H1 (cell line): ENCODE results near the gene NDUFS7. TPM values are rescaled to one million over a fixed set of nuclear protein-coding genes. Genes with fewer than 3 reads are reported as not detected.

Experiments
- CTCF ChIA-PET: fragments of 300-600 bp; sonication (Branson Sonifier 250); formaldehyde crosslinking; loops from one replicate; lab custom pipeline; 2021; ENCODE audit not compliant: partially characterized antibody; lab: Charles Lee
- POLR2A ChIA-PET: fragments of 300-600 bp; sonication (Branson Sonifier 250); formaldehyde crosslinking; loops from one replicate; lab custom pipeline; 2021; ENCODE audit warnings: inconsistent platforms; ENCODE audit not compliant: partially characterized antibody; lab: Charles Lee
- DNase-seq, 2 experiments: peaks; one replicate each; pipeline versions ENCODE4 v3.0.0 to v3.0.0-alpha.2; 2010 to 2022; ENCODE audit warnings: low spot score in 2 of 2, low read depth in 1 of 2, mixed read lengths in 1 of 2
- FAIRE-seq: peaks from 2 replicates; lab custom pipeline; 2011; peaks lifted over from hg19 to GRCh38; lab: Jason Lieb, UNC
- H2AFZ ChIP-seq: 2 replicates; pipeline ENCODE4 v1.8.1; 2012; ENCODE audit warnings: low read length, inconsistent platforms
- H2AK5ac ChIP-seq: 2 replicates; pipeline ENCODE4 v1.6.1; 2013; ENCODE audit warnings: low read depth, low read length
- H2BK120ac ChIP-seq: replicated peaks from 2 replicates; pipeline ENCODE3; 2013; ENCODE audit warnings: low read depth, low read length, inconsistent platforms
- H2BK12ac ChIP-seq: 2 replicates; pipeline ENCODE4 v1.6.1; 2013; ENCODE audit warnings: low read depth, low read length
- H2BK15ac ChIP-seq: 2 replicates; pipeline ENCODE4 v1.6.1; 2013; ENCODE audit warnings: low read length
- H2BK20ac ChIP-seq: 2 replicates; pipeline ENCODE4 v1.6.1; 2013; ENCODE audit warnings: low read length
- H2BK5ac ChIP-seq: 2 replicates; pipeline ENCODE4 v1.6.1; 2013; ENCODE audit warnings: low read depth, low read length
- H3K14ac ChIP-seq: 2 replicates; pipeline ENCODE4 v1.6.1; 2013; ENCODE audit warnings: inconsistent platforms; ENCODE audit not compliant: insufficient read length
- H3K18ac ChIP-seq: 2 replicates; pipeline ENCODE4 v1.6.1; 2013; ENCODE audit warnings: low read length; ENCODE audit errors: extremely low read depth
- H3K23ac ChIP-seq: 2 replicates; pipeline ENCODE4 v1.6.1; 2013; ENCODE audit warnings: inconsistent platforms; ENCODE audit not compliant: insufficient read length
- H3K23me2 ChIP-seq: 2 replicates; pipeline ENCODE4 v1.6.1; 2013; ENCODE audit warnings: low read depth, low read length
- H3K27ac ChIP-seq: 2 replicates; pipeline ENCODE4 v1.6.1; 2011; ENCODE audit warnings: low read depth, low read length, inconsistent platforms
- H3K27me3 ChIP-seq, 4 experiments: replicated peaks in 1 of 4; 1 replicate in 1 of 4; 2 replicates in 3 of 4; pipeline versions ENCODE4 v1.6.1 to v1.8.1; 2011 to 2013; ENCODE audit warnings: low read length in 3 of 4, mild to moderate bottlenecking in 3 of 4, inconsistent platforms in 2 of 4, mixed read lengths in 2 of 4, moderate library complexity in 1 of 4; ENCODE audit not compliant: control insufficient read depth in 3 of 4, insufficient read depth in 3 of 4; ENCODE audit errors: extremely low read depth in 1 of 4
- H3K36me3 ChIP-seq, 4 experiments: 2 replicates each; pipeline versions ENCODE4 v1.6.1 to v1.8.1; 2011 to 2013; ENCODE audit warnings: mild to moderate bottlenecking in 4 of 4, low read length in 3 of 4, moderate library complexity in 2 of 4, control low read depth in 1 of 4, inconsistent platforms in 1 of 4; ENCODE audit not compliant: insufficient read depth in 4 of 4, control insufficient read depth in 2 of 4
- H3K4ac ChIP-seq: replicated peaks from 2 replicates; pipeline ENCODE3; 2013; ENCODE audit warnings: low read length, low read depth, mixed read lengths, inconsistent platforms; ENCODE audit not compliant: insufficient read length
- H3K4me1 ChIP-seq, 4 experiments: replicated peaks in 1 of 4; 1 replicate in 1 of 4; 2 replicates in 3 of 4; pipeline versions ENCODE4 v1.6.1 to v1.8.1; 2011 to 2013; ENCODE audit warnings: low read length in 3 of 4, inconsistent platforms in 2 of 4, mixed read lengths in 1 of 4; ENCODE audit not compliant: insufficient read depth in 4 of 4, control insufficient read depth in 3 of 4
- H3K4me2 ChIP-seq, 2 experiments: 2 replicates each; pipeline versions ENCODE4 v1.6.1 to v1.8.1; 2011 to 2013; ENCODE audit warnings: low read depth in 2 of 2, low read length in 2 of 2, control low read depth in 1 of 2, inconsistent platforms in 1 of 2, mild to moderate bottlenecking in 1 of 2; ENCODE audit not compliant: insufficient read depth in 1 of 2
- H3K4me3 ChIP-seq, 4 experiments: fragments of 200-600, 300-600 bp in 1 of 4; sonication (generic), shearing (Covaris generic), sonication (Bioruptor Twin) in 1 of 4; 2 replicates each; pipeline versions ENCODE4 v1.5.1 to v1.8.1; 2011 to 2016; ENCODE audit warnings: low read length in 4 of 4, low read depth in 3 of 4, control low read depth in 2 of 4, inconsistent platforms in 2 of 4, mild to moderate bottlenecking in 2 of 4, mixed read lengths in 1 of 4, moderate library complexity in 1 of 4; ENCODE audit not compliant: insufficient read depth in 2 of 4; ENCODE audit errors: extremely low read depth in 1 of 4
- H3K56ac ChIP-seq: replicated peaks from 2 replicates; pipeline ENCODE3; 2013; ENCODE audit warnings: low read depth, mild to moderate bottlenecking, mixed read lengths, low read length, inconsistent platforms; ENCODE audit not compliant: insufficient read length
- H3K79me1 ChIP-seq: 2 replicates; pipeline ENCODE4 v1.6.1; 2013; ENCODE audit warnings: low read depth, low read length, control low read depth
- H3K79me2 ChIP-seq, 2 experiments: 2 replicates each; pipeline versions ENCODE4 v1.6.1 to v1.8.1; 2012 to 2013; ENCODE audit warnings: low read length in 2 of 2, mild to moderate bottlenecking in 2 of 2, inconsistent platforms in 1 of 2; ENCODE audit not compliant: insufficient read depth in 2 of 2, control insufficient read depth in 1 of 2
- H3K9ac ChIP-seq, 4 experiments: replicated peaks in 1 of 4; 1 replicate in 1 of 4; 2 replicates in 3 of 4; pipeline versions ENCODE4 v1.6.1 to v1.8.1; 2011 to 2013; ENCODE audit warnings: low read depth in 3 of 4, low read length in 3 of 4, control low read depth in 2 of 4, mild to moderate bottlenecking in 2 of 4, moderate library complexity in 2 of 4, inconsistent platforms in 1 of 4; ENCODE audit errors: extremely low read depth in 1 of 4
- H3K9me3 ChIP-seq, 2 experiments: 2 replicates each; pipeline versions ENCODE4 v1.6.1 to v1.8.1; 2012 to 2013; ENCODE audit warnings: mild to moderate bottlenecking in 2 of 2, moderate library complexity in 2 of 2, control low read depth in 1 of 2, inconsistent platforms in 1 of 2, low read depth in 1 of 2, low read length in 1 of 2, mixed read lengths in 1 of 2; ENCODE audit not compliant: insufficient read depth in 2 of 2
- H4K20me1 ChIP-seq, 2 experiments: replicated peaks in 1 of 2; 2 replicates each; pipeline versions ENCODE3 to v1.8.1; 2011 to 2013; ENCODE audit warnings: inconsistent platforms in 2 of 2, low read length in 2 of 2, mild to moderate bottlenecking in 1 of 2; ENCODE audit not compliant: insufficient read depth in 2 of 2, control insufficient read depth in 1 of 2
- H4K5ac ChIP-seq: 2 replicates; pipeline ENCODE4 v1.6.1; 2013; ENCODE audit warnings: low read length, low read depth, mixed read lengths, inconsistent platforms; ENCODE audit not compliant: insufficient read length
- H4K8ac ChIP-seq: 2 replicates; pipeline ENCODE4 v1.8.0; 2013; ENCODE audit warnings: mild to moderate bottlenecking, moderate library complexity, low read length, inconsistent platforms; ENCODE audit not compliant: insufficient read depth; ENCODE audit errors: extremely low read depth
- H4K91ac ChIP-seq: replicated peaks from 2 replicates; pipeline ENCODE3; 2013; ENCODE audit warnings: low read length, mixed read lengths, inconsistent platforms; ENCODE audit not compliant: insufficient read length
- ASH2L ChIP-seq: fragments of 200-600, 300-600 bp; sonication (generic); IDR thresholded peaks from one replicate; pipeline ENCODE4 v1.7.1; 2017; ENCODE audit warnings: low read length
- CBX5 ChIP-seq: fragments of 300-800, 300-1000 bp; sonication (generic); IDR thresholded peaks from 2 replicates; pipeline ENCODE4 v1.7.1; 2016; ENCODE audit warnings: antibody characterized with exemption, low read length, low read depth
- EZH2 ChIP-seq: fragments of 200-600 bp; sonication (generic); IDR thresholded peaks from 2 replicates; pipeline ENCODE4 v1.7.1; 2012; ENCODE audit warnings: low read depth, mild to moderate bottlenecking, moderate library complexity, low read length, inconsistent platforms; ENCODE audit not compliant: severe bottlenecking
- NANOG ChIP-seq: IDR thresholded peaks from 2 replicates; pipeline ENCODE4 v1.6.1; 2011; ENCODE audit warnings: low read length, low read depth, mild to moderate bottlenecking, inconsistent platforms; ENCODE audit not compliant: insufficient read depth, poor library complexity, severe bottlenecking
- NRF1 ChIP-seq: IDR thresholded peaks from 2 replicates; pipeline ENCODE4 v1.6.1; 2011; ENCODE audit warnings: mild to moderate bottlenecking, low read depth, low read length, improper control_type of control experiment
- RBBP5 ChIP-seq: IDR thresholded peaks from 2 replicates; pipeline ENCODE4 v1.7.1; 2012; ENCODE audit warnings: low read depth, mild to moderate bottlenecking, inconsistent platforms, low read length, moderate library complexity, borderline replicate concordance
- RXRA ChIP-seq: IDR thresholded peaks from 2 replicates; pipeline ENCODE4 v1.6.1; 2011; ENCODE audit warnings: low read depth, mild to moderate bottlenecking, low read length, moderate library complexity; ENCODE audit not compliant: insufficient read depth
- TEAD4 ChIP-seq: IDR thresholded peaks from 2 replicates; pipeline ENCODE4 v1.6.1; 2012; ENCODE audit warnings: low read depth, low read length, inconsistent platforms, mixed read lengths
- WGBS, 2 experiments: shearing (Covaris generic) in 1 of 2; methylation state at CpG; one replicate each; pipeline versions ENCODE4 v1.1.6 to v1.1.7; 2013 to 2015; ENCODE audit warnings: low lambda C conversion rate in 2 of 2, mixed read lengths in 2 of 2, inconsistent platforms in 1 of 2, low coverage in 1 of 2, missing lambda C conversion rate in 1 of 2; ENCODE audit not compliant: insufficient replicate concordance in 2 of 2, insufficient coverage in 1 of 2, insufficient read length in 1 of 2; ENCODE audit errors: extremely low coverage in 1 of 2, missing lambda C conversion rate in 1 of 2; 5-methylcytosine and 5-hydroxymethylcytosine counted together
- polyA plus RNA-seq, 7 experiments: library from polyadenylated mRNA; depleted of rRNA in 3 of 7; stranded (reverse) in 5 of 7; unstranded in 2 of 7; fragments of >200 nt in 5 of 7; fragments of 200-250 nt in 2 of 7; gene quantifications; 1 replicate in 5 of 7; 2 replicates in 1 of 7; 4 replicates in 1 of 7; pipeline versions ENCODE4 v1.2.1 to v1.2.3, GENCODE V29; 2011 to 2013; ENCODE audit warnings: missing spikeins in 2 of 7, mixed read lengths in 2 of 7
- total RNA-seq: library from RNA; stranded (reverse); fragmentation: NEBNext Ultra II Directional; extraction: Animal tissue kit (Norgen Biotek cat#: 25700); gene quantifications from 2 replicates; pipeline ENCODE4 v1.2.1, GENCODE V29; 2021

Gene NDUFS7
- total and polyA plus RNA-seq, 2 of the 8 experiments (the other 6 are each of a cell fraction or from before 2014, with no cell fraction given): 78.1 to 309 TPM

DNA sequence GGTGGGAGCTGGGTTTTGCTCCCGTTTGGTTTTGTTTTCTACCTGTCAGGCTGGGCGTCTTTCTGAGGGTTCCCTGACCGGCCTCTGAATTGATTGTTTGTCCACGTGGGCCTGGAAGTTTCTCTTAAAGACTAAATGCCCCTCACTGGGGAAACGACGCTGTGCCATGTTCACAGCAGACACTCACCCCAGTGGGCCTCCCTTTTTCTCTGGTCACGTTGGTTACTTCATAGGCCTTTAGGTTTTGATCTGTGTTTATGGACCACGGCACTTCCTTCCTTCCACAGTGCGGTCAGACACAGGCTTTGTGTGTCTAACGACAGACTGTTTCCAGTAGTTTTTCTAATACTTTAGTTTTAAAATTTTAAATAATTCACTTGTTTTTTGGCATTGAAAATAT, 20.1 kb upstream of the NDUFS7 start:
- H3K79me2 ChIP-seq: peaks cover 0 to 11% of the 10 kb centered on the region in 2 experiments; a peak in 1 of 4 replicates
- H4K8ac ChIP-seq: no peak overlapping the region
- H2AFZ ChIP-seq: no peak overlapping the region
- H3K27ac ChIP-seq: no peak overlapping the region
- WGBS, 2 experiments: 91% methylated on average over 10 of the region's 10 CpGs; no CpG with 5 or more reads in 1 of the 2 experiments
- no peak overlapping the region for H2BK5ac ChIP-seq
- no peaks in the 10 kb centered on the region for H3K9me3 ChIP-seq
- H2BK120ac ChIP-seq: no peak overlapping the region
- no peak overlapping the region for H3K4me3 ChIP-seq
- H3K4ac ChIP-seq: no peak overlapping the region
- no peak overlapping the region for H2BK20ac ChIP-seq
- no peaks in the 10 kb centered on the region for H3K23me2 ChIP-seq
- CTCF ChIA-PET: interaction anchor here (0.6 to 1.6 kb wide), 5 partner anchors 31 to 276 kb away, joined by 3 to 5 read pairs (median 4); no protein-coding TSS in a partner anchor
- no peak overlapping the region for H3K4me2 ChIP-seq
- TF ChIP-seq EZH2 (no peak), NANOG (no peak), RXRA (no peak), NRF1 (no peak), RBBP5 (no peak), TEAD4 (no peak), CBX5 (no peak), ASH2L (no peak)
- TF ChIP-seq, all 59 proteins: peak for 0
- Histone ChIP-seq H2BK12ac (no peak overlapping the region), H4K91ac (no peak overlapping the region), H3K9ac (no peak overlapping the region), H3K56ac (no peak overlapping the region), H3K79me1 (peaks cover 3% of the 10 kb centered on the region; the same call in 1 of the 2 replicates), H3K14ac (no peak overlapping the region), H3K4me1 (peaks cover 1 to 6% (median 3%) of the 10 kb centered on the region in 4 experiments; a peak in 3 of 7 replicates), H2BK15ac (no peak overlapping the region), H3K36me3 (peaks cover 19 to 72% (median 44%) of the 10 kb centered on the region in 4 experiments), H3K23ac (no peak overlapping the region), H3K18ac (no peak overlapping the region), H4K20me1 (peaks cover 0 to 18% of the 10 kb centered on the region in 2 experiments), H4K5ac (no peak overlapping the region), H2AK5ac (no peak overlapping the region), H3K27me3 (no peaks in the 10 kb centered on the region)
- DNase-seq: no peak
- POLR2A ChIA-PET: interaction anchor here (1.1 kb wide), 1 partner anchor 9 kb away, joined by 4 read pairs; no protein-coding TSS in a partner anchor
- FAIRE-seq: no peak
